ENCODE data around the gene DLX2.
"Not testable (repeated sequence)": the region's sequence is repeated elsewhere in the genome, so short reads cannot be mapped to it uniquely, and the experiment has no call there.

DLX2 gene

DNA sequence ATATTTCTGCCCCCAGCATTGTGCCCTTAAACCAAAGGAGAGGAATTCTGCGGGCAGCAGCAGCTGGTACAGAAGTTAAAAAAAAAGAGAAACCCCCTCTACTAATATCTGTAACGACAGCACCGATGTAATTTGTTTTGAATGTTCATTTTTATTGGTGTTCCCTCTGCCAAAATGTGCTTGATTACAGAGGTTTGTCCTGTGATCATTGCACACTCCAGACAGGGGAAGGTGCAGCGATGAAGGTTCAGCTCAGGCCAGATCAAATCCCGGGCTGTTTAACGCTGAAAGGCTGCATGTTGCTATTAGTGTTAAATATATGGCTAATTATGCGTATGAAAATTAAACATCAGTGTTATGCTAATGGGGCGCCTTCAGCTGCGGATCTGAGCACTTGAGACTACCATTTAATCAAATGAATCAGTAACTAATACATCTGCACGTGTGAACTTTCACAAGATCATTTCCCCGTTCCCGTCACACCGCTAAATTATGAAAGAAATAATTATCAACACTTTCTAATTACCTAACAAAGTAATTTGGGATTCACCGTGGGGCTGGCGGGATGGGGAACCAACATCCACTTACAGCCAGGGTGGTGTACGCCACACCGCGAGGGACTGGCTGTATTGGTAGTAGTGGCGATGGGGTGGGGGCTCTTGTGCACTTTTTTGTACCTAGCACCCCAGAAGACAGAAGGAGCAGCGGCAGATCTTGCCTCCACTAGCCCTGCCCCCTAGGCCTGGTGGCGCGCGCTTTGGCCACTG is 18.9 kb downstream of the DLX2 start:
- DNase-seq (ENCODE audit: low read depth, low spot score): peak; percentile 44

DNA sequence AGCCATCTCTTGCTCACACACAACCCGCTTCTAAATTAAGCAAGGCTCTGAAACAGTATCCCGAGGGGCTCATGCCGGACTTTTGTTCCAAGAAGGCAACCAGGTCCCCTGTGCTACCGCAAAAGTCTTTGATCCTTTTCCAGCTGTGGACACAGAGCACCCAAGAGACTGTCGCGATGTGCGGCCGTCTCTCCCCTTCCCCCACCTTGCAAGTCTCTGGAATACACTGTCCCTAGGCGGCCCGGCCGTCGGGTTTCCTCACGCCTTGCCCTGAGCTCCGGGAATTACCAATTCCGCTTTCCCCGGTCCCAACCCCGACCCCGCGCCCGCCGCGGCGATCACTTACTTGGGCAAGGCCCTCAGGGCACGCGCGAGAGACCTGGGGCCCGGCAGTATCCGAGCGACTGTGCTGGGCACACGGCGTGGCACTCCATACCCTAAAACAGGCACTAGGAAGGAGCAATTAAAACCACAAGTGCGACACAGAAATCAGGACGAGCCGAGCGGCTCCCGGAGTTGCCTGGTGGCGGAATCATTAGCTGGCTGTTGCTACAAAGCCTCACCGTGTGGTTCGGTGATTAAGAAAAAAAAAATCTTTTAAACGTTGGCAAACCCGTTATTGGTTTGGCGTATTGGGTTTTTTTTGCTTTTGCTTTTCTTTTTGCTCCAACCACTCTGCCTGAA is 19.6 kb downstream of the DLX2 start:
- peak; percentile 73 for DNase-seq (ENCODE audit: low read depth, low spot score)

GRCh38 chr2:172082105-172082943 is 20.4 kb downstream of the DLX2 start:
- DNase-seq (ENCODE audit: low read depth, low spot score): peak; percentile 70

- DNase-seq (ENCODE audit: low read depth, low spot score): peak; percentile 60
Observed at GRCh38 chr2:172081221-172082022, 21.3 kb downstream of the DLX2 start.

- peak; percentile 52 for DNase-seq (ENCODE audit: low read depth, low spot score)
Observed at GRCh38 chr2:172080641-172081220, 22.0 kb downstream of the DLX2 start.

DNA sequence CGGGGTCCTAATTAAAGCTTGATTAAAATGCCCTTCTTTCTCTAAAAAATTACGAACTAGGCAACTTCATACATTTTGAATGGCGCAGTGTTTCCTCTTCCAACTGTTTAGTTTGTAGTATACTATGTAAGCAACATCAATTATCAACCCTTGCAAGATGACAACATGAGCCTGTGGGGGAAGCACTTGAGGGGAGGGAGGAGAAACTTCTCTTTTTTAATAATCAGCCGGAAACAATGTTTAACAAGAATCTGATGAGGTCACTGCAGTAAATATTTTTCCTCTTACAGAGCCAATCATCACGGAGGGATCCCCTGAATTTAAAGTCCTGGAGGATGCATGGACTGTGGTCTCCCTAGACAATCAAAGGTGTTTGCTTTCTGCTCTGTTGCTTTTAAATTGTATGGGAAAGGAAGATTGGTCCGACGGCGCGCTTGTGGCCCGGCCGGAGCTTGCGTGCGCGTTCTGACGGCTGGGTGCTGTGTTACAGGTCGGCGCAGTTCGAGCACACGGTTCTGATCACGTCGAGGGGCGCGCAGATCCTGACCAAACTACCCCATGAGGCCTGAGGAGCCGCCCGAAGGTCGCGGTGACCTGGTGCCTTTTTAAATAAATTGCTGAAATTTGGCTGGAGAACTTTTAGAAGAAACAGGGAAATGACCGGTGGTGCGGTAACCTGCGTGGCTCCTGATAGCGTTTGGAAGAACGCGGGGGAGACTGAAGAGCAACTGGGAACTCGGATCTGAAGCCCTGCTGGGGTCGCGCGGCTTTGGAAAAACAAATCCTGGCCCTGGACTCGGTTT is 22.7 kb downstream of the DLX2 start:
- DNase-seq (ENCODE audit: low read depth, low spot score): peak; percentile 49

- DNase-seq (ENCODE audit: low read depth, low spot score): no peak
Observed at GRCh38 chr2:172079416-172079815, 23.3 kb downstream of the DLX2 start.

GRCh38 chr2:172074254-172074653 is 28.4 kb downstream of the DLX2 start:
- DNase-seq (ENCODE audit: low read depth, low spot score): no peak

DNA sequence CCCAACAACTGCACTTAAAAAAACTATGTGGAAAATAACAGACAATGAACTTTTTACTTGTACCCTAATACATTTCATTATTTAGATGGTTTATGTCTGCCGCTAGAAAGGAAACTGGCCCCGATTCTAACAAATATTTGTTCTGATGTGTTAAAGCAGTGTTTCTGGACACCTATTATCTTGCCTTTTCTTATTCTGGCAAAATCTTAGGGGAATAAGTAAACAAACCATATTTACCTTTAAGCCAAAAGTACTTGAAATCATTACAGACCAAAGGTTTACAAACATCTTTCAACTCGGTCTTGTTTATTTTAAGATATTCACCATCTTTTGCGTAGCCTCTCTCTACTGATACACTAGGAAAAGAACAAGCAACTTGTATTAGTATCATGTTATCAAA is 29.2 kb downstream of the DLX2 start:
- DNase-seq (ENCODE audit: low read depth, low spot score): no peak

DNA sequence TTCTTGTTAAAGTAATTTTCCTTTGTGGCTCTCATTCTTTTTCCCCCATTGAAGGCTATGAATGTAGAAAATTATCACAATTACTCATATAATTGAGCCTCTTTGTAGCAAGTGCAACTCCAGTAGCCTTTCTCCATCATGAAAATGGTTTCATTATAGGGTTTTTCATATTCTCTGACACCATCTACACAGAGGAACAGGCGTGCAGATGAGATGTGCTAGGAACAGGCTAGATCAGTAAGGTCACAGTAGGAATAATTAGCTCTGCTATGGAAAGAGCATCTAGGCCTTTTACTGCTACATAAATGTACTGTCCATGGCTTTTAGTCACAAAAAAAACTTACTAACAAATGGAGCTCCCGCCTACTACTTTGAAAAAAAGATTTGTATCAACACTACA is 30.0 kb downstream of the DLX2 start:
- DNase-seq (ENCODE audit: low read depth, low spot score): no peak

DNA sequence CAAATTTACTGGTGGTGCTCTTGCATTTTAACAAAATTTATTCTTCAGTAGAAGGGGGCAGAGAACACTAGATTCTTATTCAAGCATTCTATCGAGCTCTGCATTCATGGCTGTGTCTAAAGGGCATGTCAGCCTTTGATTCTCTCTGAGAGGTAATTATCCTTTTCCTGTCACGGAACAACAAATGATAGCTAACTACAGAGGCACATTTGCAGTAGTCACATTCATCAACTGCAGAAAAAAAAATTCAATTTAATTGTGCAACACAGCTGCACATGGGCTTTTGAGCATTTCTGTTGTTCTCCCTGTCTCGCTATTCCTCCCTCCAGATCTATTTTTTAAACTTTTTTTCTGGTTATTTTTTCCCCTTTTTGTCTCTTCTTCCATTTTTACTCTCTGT is 30.4 kb downstream of the DLX2 start:
- DNase-seq (ENCODE audit: low read depth, low spot score): no peak

- DNase-seq (ENCODE audit: low read depth, low spot score): no peak
Observed at GRCh38 chr2:172070936-172071335, 31.8 kb downstream of the DLX2 start.

DNA sequence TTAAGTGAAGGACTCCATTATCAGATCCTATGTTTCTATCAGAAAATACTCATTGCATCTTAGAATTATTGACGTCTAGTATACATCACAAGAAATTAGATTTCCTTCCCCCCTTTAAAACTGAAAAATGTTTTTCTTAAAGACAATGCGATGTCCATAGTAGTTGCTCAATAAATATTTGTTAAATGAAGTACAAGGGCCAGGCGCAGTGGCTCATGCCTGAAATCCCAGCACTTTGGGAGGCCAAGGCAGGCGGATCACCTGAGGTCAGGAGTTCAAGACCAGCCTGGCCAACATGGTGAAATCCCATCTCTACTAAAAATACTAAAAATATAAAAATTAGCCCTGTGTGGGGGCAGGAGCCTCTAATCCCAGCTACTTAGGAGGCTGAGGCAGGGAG is 34.8 kb downstream of the DLX2 start:
- DNase-seq (ENCODE audit: low read depth, low spot score): not testable (repeated sequence)

GRCh38 chr2:172066394-172066886 is 36.3 kb downstream of the DLX2 start:
- DNase-seq (ENCODE audit: low read depth, low spot score): no peak

- DNase-seq (ENCODE audit: low read depth, low spot score): no peak
Observed at GRCh38 chr2:172065111-172065510, 37.6 kb downstream of the DLX2 start.

- no peak for DNase-seq (ENCODE audit: low read depth, low spot score)
Observed at GRCh38 chr2:172063446-172063845, 39.3 kb downstream of the DLX2 start.

GRCh38 chr2:172062402-172063004 is 40.2 kb downstream of the DLX2 start:
- DNase-seq (ENCODE audit: low read depth, low spot score): no peak

- DNase-seq (ENCODE audit: low read depth, low spot score): not testable (repeated sequence)
Observed at GRCh38 chr2:172060118-172060517, 42.6 kb downstream of the DLX2 start.

GRCh38 chr2:172058660-172059059 is 44.0 kb downstream of the DLX2 start:
- no peak for DNase-seq (ENCODE audit: low read depth, low spot score)

DNA sequence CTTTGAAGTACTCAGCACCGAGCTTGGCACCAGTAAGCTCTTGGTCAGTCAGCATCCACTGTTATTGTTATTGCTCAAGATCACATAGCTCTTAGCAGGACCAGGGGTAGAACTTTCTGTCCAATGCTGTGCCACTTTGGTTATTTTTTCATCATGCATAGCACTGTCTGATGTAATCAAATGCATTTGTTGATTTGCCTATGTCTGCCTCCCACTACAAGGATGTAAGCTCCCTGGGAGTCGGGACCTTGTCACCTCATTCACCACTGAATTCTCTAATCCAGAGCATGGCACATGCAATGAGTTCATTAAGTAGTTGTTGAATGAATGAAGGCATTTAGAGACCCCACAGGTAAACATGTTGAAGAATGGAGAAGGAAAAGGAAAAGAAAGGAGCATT is 46.4 kb downstream of the DLX2 start:
- DNase-seq (ENCODE audit: low read depth, low spot score): no peak

Data from ELF-1 (cell line).